ENCODE data around the gene LAMC3. TPM values are rescaled to one million over a fixed set of nuclear protein-coding genes. Genes with fewer than 3 reads are reported as not detected.
A peak's percentile ranks its signal among the peaks of the same experiment; 100 is the strongest.
"Not testable (repeated sequence)": the region's sequence is repeated elsewhere in the genome, so short reads cannot be mapped to it uniquely, and the experiment has no call there.

LAMC3 gene
- total RNA-seq, 1 donor from 2014 or later = 1.6 TPM

GRCh38 chr9:131098391-131099101 is 89.6 kb downstream of the LAMC3 start:
- intact Hi-C loops (cut with DNase I) = no loop called here
- no peaks in the 10 kb centered on the region for H3K9me3 ChIP-seq
- TF ChIP-seq, protein P1, sequence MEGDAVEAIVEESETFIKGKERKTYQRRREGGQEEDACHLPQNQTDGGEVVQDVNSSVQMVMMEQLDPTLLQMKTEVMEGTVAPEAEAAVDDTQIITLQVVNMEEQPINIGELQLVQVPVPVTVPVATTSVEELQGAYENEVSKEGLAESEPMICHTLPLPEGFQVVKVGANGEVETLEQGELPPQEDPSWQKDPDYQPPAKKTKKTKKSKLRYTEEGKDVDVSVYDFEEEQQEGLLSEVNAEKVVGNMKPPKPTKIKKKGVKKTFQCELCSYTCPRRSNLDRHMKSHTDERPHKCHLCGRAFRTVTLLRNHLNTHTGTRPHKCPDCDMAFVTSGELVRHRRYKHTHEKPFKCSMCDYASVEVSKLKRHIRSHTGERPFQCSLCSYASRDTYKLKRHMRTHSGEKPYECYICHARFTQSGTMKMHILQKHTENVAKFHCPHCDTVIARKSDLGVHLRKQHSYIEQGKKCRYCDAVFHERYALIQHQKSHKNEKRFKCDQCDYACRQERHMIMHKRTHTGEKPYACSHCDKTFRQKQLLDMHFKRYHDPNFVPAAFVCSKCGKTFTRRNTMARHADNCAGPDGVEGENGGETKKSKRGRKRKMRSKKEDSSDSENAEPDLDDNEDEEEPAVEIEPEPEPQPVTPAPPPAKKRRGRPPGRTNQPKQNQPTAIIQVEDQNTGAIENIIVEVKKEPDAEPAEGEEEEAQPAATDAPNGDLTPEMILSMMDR (IDR thresholded peaks at IDR 0.05) = no peak
- H3K27me3 ChIP-seq = peaks cover 5% of the 10 kb centered on the region
- H3K36me3 ChIP-seq = no peaks in the 10 kb centered on the region
- no peak for DNase-seq (ENCODE audit: low spot score in 2 of 2)
- H3K27ac ChIP-seq = peak overlapping the region; percentile 2 to 22
- H3K4me3 ChIP-seq = peak overlapping the region in 1 of 2 donors; percentile 76
- H3K4me1 ChIP-seq = peaks cover 0 to 10% of the 10 kb centered on the region in 2 donors

DNA sequence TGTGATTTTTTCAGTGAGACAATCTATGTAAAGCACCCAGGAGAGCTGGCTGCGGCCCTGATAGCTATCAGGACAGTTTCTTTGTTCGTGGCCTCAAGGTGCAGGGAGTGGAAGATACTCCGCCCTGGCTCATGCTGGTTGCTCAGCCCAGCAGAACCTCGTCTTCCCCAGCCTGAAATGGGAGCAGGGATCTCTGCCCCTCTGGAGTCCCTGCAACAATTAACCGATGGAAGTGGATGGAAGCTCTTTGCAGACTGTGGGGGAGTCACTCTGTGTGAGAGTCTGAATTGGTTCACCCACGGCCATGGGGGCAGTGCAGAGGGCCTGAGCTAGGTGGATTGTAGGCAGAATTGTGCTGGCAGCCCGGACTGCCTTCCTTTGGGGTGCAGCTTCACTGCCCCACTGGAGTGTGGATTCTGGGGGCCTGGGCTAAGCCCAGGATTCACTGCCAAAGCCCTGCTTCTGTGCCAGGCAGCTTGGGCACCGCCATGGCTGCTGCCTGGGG is 90.2 kb downstream of the LAMC3 start:
- Histone ChIP-seq H3K36me3 (no peaks in the 10 kb centered on the region), H3K4me3 (no peak overlapping the region), H3K4me1 (peaks cover 0 to 10% of the 10 kb centered on the region in 2 donors), H3K9me3 (no peaks in the 10 kb centered on the region), H3K27ac (no peak overlapping the region), H3K27me3 (peaks cover 5% of the 10 kb centered on the region)
- no peak for DNase-seq (ENCODE audit: low spot score in 2 of 2)
- TF ChIP-seq, protein P1 (IDR thresholded peaks at IDR 0.05) = no peak
- intact Hi-C loops (cut with DNase I) = no loop called here

DNA sequence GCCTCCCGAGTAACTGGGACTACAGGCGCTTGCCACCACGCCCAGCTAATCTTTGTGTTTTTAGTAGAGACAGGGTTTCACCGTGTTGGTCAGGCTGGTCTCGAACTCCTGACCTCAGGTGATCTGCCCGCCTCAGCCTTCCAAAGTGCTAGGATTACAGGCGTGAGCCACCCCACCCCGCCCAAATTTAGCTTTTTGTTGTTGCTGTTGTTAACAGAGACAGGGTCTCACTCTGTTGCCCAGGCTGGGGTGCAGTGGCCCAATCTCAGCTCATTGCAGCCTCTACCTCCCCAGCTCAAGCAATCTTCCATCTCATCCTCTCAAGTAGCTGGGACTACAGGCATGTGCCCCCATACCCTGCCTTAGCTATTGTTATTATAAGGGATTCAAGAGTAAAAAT is 90.9 kb downstream of the LAMC3 start:
- H3K27me3 ChIP-seq; H3K4me3 ChIP-seq; H3K27ac ChIP-seq; H3K9me3 ChIP-seq; DNase-seq (ENCODE audit: low spot score in 2 of 2); intact Hi-C loops (cut with DNase I); H3K36me3 ChIP-seq: not testable (repeated sequence)
- H3K4me1 ChIP-seq = peaks cover 0 to 10% of the 10 kb centered on the region in 2 donors

DNA sequence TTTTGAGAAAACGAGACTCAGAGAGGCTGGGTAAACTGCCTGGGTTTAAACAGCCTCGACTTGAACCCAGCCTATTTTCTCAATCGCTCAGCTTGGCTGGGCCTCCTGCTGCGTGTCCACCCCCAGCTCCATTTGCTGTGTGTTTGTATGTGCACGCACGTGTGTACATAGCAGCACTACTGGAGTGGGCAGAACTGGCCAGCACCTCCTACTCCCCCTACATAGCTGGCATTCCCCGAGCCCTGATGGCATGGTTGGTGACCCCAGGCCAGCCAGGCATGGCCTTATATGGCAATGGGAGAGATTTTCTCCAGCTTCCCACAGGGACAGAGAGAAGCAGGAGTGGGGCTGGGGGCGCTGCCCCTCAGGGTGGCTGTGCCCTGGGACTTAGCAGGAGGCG is 91.5 kb downstream of the LAMC3 start:
- H3K4me1 ChIP-seq = peaks cover 0 to 10% of the 10 kb centered on the region in 2 donors
- no peaks in the 10 kb centered on the region for H3K36me3 ChIP-seq
- H3K27me3 ChIP-seq = peaks cover 1% of the 10 kb centered on the region
- no peak overlapping the region for H3K4me3 ChIP-seq
- no peak overlapping the region for H3K27ac ChIP-seq
- no peaks in the 10 kb centered on the region for H3K9me3 ChIP-seq
- no peak for DNase-seq (ENCODE audit: low spot score in 2 of 2)
- TF ChIP-seq, protein P1 (IDR thresholded peaks at IDR 0.05) = no peak
- intact Hi-C loops (cut with DNase I) = no loop called here

DNA sequence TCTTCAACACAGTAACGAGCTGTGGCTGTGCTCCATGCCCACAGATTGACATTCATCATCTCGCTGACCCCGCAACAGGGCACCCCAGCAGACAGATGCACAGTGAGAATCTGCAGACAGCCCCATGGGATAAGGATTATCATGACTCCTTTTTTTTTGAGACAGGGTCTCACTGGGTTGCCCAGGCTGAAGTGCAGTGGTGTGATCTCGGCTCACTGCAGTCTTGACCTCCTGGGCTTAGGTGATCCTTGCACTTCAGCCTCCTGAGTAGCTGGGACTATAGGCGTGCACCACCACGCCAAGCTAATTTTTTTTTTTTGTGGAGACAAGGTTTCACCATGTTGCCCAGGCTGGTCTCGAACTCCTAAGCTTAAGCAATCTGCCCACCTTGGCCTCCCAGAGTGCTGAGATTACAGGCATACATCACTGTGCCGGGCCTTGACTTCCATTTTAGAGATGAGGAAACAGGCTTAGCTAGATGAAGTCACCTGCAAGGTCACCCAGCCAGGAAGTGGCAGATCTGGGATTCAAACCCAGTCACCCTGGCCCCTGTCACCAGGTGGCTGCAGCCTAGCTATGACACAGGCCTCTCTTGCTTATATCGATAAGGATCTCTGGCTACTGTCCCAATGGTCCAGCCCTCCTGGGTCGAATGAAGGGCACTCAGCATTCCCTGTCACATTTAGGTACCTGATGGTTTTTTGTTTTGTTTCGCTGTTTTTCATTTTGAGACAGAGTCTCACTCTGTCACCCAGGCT is 92.4 kb downstream of the LAMC3 start:
- TF ChIP-seq, protein P1 (IDR thresholded peaks at IDR 0.05) = no peak
- peaks cover 0 to 6% of the 10 kb centered on the region in 2 donors for H3K4me1 ChIP-seq
- H3K27me3 ChIP-seq = no peaks in the 10 kb centered on the region
- no peaks in the 10 kb centered on the region for H3K36me3 ChIP-seq
- H3K9me3 ChIP-seq = no peaks in the 10 kb centered on the region
- no peak for DNase-seq (ENCODE audit: low spot score in 2 of 2)
- H3K4me3 ChIP-seq = no peak overlapping the region
- H3K27ac ChIP-seq = no peak overlapping the region
- intact Hi-C loops (cut with DNase I) = no loop called here

GRCh38 chr9:131103024-131103423 is 94.0 kb downstream of the LAMC3 start:
- Histone ChIP-seq H3K9me3 (no peaks in the 10 kb centered on the region), H3K27ac (no peak overlapping the region), H3K4me1 (no peaks in the 10 kb centered on the region), H3K27me3 (no peaks in the 10 kb centered on the region), H3K36me3 (no peaks in the 10 kb centered on the region), H3K4me3 (no peak overlapping the region)
- intact Hi-C loops (cut with DNase I) = no loop called here
- DNase-seq (ENCODE audit: low spot score in 2 of 2) = no peak
- TF ChIP-seq, protein P1 (IDR thresholded peaks at IDR 0.05) = no peak
